Memory B cell (primary cell): ENCODE results near the gene NOVA2.
A peak's percentile ranks its signal among the peaks of the same experiment; 100 is the strongest.

ENCODE experiments used
- ATAC-seq: fragments of 150-1000 bp; cut with Tn5 transposase; 2 replicates; pipeline ENCODE4 v1.10.0; 2021; ENCODE audit warnings: low read depth, mild to moderate bottlenecking, moderate library complexity
- DNase-seq, 2 donors: peaks; one replicate each; pipeline ENCODE4 v3.0.0; 2022; ENCODE audit warnings: low spot score in 2 of 2
- H3K27ac Mint-ChIP-seq: one replicate; pipeline ENCODE4 v1.8.0; 2022; ENCODE audit warnings: mild to moderate bottlenecking, moderate library complexity, mixed read lengths
- H3K27me3 Mint-ChIP-seq: one replicate; pipeline ENCODE4 v1.8.0; 2022; ENCODE audit warnings: mixed read lengths
- H3K36me3 Mint-ChIP-seq: one replicate; pipeline ENCODE4 v1.8.0; 2022; ENCODE audit warnings: mild to moderate bottlenecking, mixed read lengths
- H3K4me1 Mint-ChIP-seq: one replicate; pipeline ENCODE4 v1.8.0; 2022; ENCODE audit warnings: mixed read lengths
- H3K4me3 Mint-ChIP-seq: one replicate; pipeline ENCODE4 v1.8.0; 2022; ENCODE audit warnings: mild to moderate bottlenecking, moderate library complexity, mixed read lengths
- H3K9me3 Mint-ChIP-seq: one replicate; pipeline ENCODE4 v1.8.0; 2022; ENCODE audit warnings: mixed read lengths

Gene NOVA2

GRCh38 chr19:45973553-45974338, at the start of gene NOVA2:
Gene NOVA2 (minus strand): TSS chr19:45973865. CDS start chr19:45973351, 514 bp downstream.
- peaks cover 42% of the 10 kb centered on the region for H3K27me3 Mint-ChIP-seq
- no peak for DNase-seq
- peak within 1 kb of the TSS; percentile 40 for H3K27ac Mint-ChIP-seq

GRCh38 chr19:46023311-46023779, 49.7 kb upstream of the NOVA2 start:
- no peak for ATAC-seq
- Mint-ChIP-seq H3K4me3 (no peak overlapping the region), H3K27ac (no peak overlapping the region)

More at GRCh38 chr19:45973553-45974338, at the start of gene NOVA2:
- Mint-ChIP-seq H3K36me3 (peaks cover 1% of the 10 kb centered on the region), H3K4me1 (peaks cover 19% of the 10 kb centered on the region), H3K4me3 (peak within 1 kb of the TSS; percentile 49), H3K9me3 (no peaks in the 10 kb centered on the region)
- no peak for ATAC-seq

GRCh38 chr19:46022431-46023310, 49.0 kb upstream of the NOVA2 start, which contains the start of gene PGLYRP1:
Gene PGLYRP1 (minus strand): TSS chr19:46023053. CDS start chr19:46023021, 32 bp downstream.
- H3K4me3 Mint-ChIP-seq = no peak within 1 kb of the TSS
- peaks cover 3% of the 10 kb centered on the region for H3K4me1 Mint-ChIP-seq
- no peak within 1 kb of the TSS for H3K27ac Mint-ChIP-seq
- H3K36me3 Mint-ChIP-seq = no peaks in the 10 kb centered on the region
- DNase-seq (no peak), ATAC-seq (no peak)
- peaks cover 17% of the 10 kb centered on the region for H3K27me3 Mint-ChIP-seq
- H3K9me3 Mint-ChIP-seq = no peaks in the 10 kb centered on the region

More at GRCh38 chr19:46023311-46023779, 49.7 kb upstream of the NOVA2 start:
- no peak for DNase-seq
- H3K9me3 Mint-ChIP-seq = no peaks in the 10 kb centered on the region
- H3K27me3 Mint-ChIP-seq = peaks cover 17% of the 10 kb centered on the region
- H3K36me3 Mint-ChIP-seq = no peaks in the 10 kb centered on the region
- H3K4me1 Mint-ChIP-seq = peaks cover 3% of the 10 kb centered on the region

GRCh38 chr19:46022061-46022430, 48.4 kb upstream of the NOVA2 start:
- no peak overlapping the region for H3K4me3 Mint-ChIP-seq

GRCh38 chr19:46021531-46022041, 47.9 kb upstream of the NOVA2 start:
- H3K9me3 Mint-ChIP-seq = no peaks in the 10 kb centered on the region
- H3K27me3 Mint-ChIP-seq = peaks cover 15% of the 10 kb centered on the region
- H3K4me1 Mint-ChIP-seq = peaks cover 6% of the 10 kb centered on the region
- no peak overlapping the region for H3K4me3 Mint-ChIP-seq
- DNase-seq = no peak
- no peak overlapping the region for H3K27ac Mint-ChIP-seq
- no peaks in the 10 kb centered on the region for H3K36me3 Mint-ChIP-seq
- ATAC-seq = no peak

More at GRCh38 chr19:46022061-46022430, 48.4 kb upstream of the NOVA2 start:
- Mint-ChIP-seq H3K9me3 (no peaks in the 10 kb centered on the region), H3K27me3 (peaks cover 17% of the 10 kb centered on the region), H3K4me1 (peaks cover 3% of the 10 kb centered on the region), H3K36me3 (no peaks in the 10 kb centered on the region), H3K27ac (no peak overlapping the region)
- ATAC-seq = no peak
- DNase-seq = no peak

GRCh38 chr19:46020819-46021125, 47.1 kb upstream of the NOVA2 start:
- Mint-ChIP-seq H3K9me3 (no peaks in the 10 kb centered on the region), H3K4me3 (no peak overlapping the region), H3K36me3 (peaks cover 2% of the 10 kb centered on the region), H3K27ac (no peak overlapping the region), H3K27me3 (peaks cover 12% of the 10 kb centered on the region), H3K4me1 (peaks cover 10% of the 10 kb centered on the region)
- DNase-seq (no peak), ATAC-seq (no peak)

GRCh38 chr19:46019270-46019669, 45.6 kb upstream of the NOVA2 start:
- peaks cover 21% of the 10 kb centered on the region for H3K4me1 Mint-ChIP-seq
- H3K36me3 Mint-ChIP-seq = peaks cover 6% of the 10 kb centered on the region
- peaks cover 22% of the 10 kb centered on the region for H3K27me3 Mint-ChIP-seq
- no peaks in the 10 kb centered on the region for H3K9me3 Mint-ChIP-seq
- no peak for ATAC-seq
- H3K4me3 Mint-ChIP-seq = no peak overlapping the region
- DNase-seq = no peak
- H3K27ac Mint-ChIP-seq = no peak overlapping the region

- H3K27ac Mint-ChIP-seq = no peak overlapping the region
- H3K36me3 Mint-ChIP-seq = peaks cover 6% of the 10 kb centered on the region
- ATAC-seq = no peak
- peaks cover 19% of the 10 kb centered on the region for H3K27me3 Mint-ChIP-seq
- H3K4me1 Mint-ChIP-seq = peaks cover 21% of the 10 kb centered on the region
- no peak for DNase-seq
- H3K9me3 Mint-ChIP-seq = no peaks in the 10 kb centered on the region
- no peak overlapping the region for H3K4me3 Mint-ChIP-seq
Measured at GRCh38 chr19:46018729-46019251, 45.1 kb upstream of the NOVA2 start.

- no peak for DNase-seq
- Mint-ChIP-seq H3K27ac (no peak overlapping the region), H3K27me3 (peaks cover 19% of the 10 kb centered on the region), H3K4me3 (no peak overlapping the region), H3K4me1 (peaks cover 21% of the 10 kb centered on the region), H3K36me3 (peaks cover 6% of the 10 kb centered on the region), H3K9me3 (no peaks in the 10 kb centered on the region)
- no peak for ATAC-seq
Measured at GRCh38 chr19:46017874-46018675, 44.4 kb upstream of the NOVA2 start.

- no peak overlapping the region for H3K27ac Mint-ChIP-seq
- DNase-seq = no peak
Measured at GRCh38 chr19:46017095-46017429, 43.4 kb upstream of the NOVA2 start.

GRCh38 chr19:46016426-46017094, 42.9 kb upstream of the NOVA2 start:
- Mint-ChIP-seq H3K4me1 (peaks cover 18% of the 10 kb centered on the region), H3K4me3 (peak overlapping the region; percentile 88), H3K27ac (no peak overlapping the region), H3K9me3 (no peaks in the 10 kb centered on the region), H3K27me3 (peaks cover 15% of the 10 kb centered on the region), H3K36me3 (peaks cover 8% of the 10 kb centered on the region)
- ATAC-seq (peak; percentile 75), DNase-seq (peak; percentile 75 to 80)

More at GRCh38 chr19:46017095-46017429, 43.4 kb upstream of the NOVA2 start:
- no peak for ATAC-seq
- Mint-ChIP-seq H3K9me3 (no peaks in the 10 kb centered on the region), H3K4me3 (peak overlapping the region; percentile 61), H3K4me1 (peaks cover 21% of the 10 kb centered on the region), H3K27me3 (peaks cover 19% of the 10 kb centered on the region), H3K36me3 (peaks cover 8% of the 10 kb centered on the region)

- Mint-ChIP-seq H3K4me1 (peaks cover 18% of the 10 kb centered on the region), H3K27me3 (peaks cover 15% of the 10 kb centered on the region), H3K9me3 (no peaks in the 10 kb centered on the region), H3K27ac (peak overlapping the region; percentile 28), H3K4me3 (peak overlapping the region; percentile 88), H3K36me3 (peaks cover 8% of the 10 kb centered on the region)
- peak; percentile 43 to 50 for DNase-seq
- ATAC-seq = peak; percentile 56
Measured at GRCh38 chr19:46015687-46016425, 42.2 kb upstream of the NOVA2 start.
